Uterus (tissue), 4 donors: ENCODE measurements around the gene PARP6. TPM values are rescaled to one million over a fixed set of nuclear protein-coding genes. Genes with fewer than 3 reads are reported as not detected.
A peak's percentile ranks its signal among the peaks of the same experiment; 100 is the strongest.

Experiments used
- DNase-seq, 2 donors: peaks; one replicate each; pipeline ENCODE4 v3.0.0-alpha.2; 2019 to 2020
- H3K27ac ChIP-seq, 2 donors: fragments of 200-600 bp; sonication (generic); 1 replicate in 1 of 2; 2 replicates in 1 of 2; pipeline ENCODE4 v1.5.1; 2016 to 2018
- H3K27me3 ChIP-seq, 2 donors: fragments of 200-600 bp; sonication (generic); one replicate each; pipeline ENCODE4 v1.5.1; 2018 to 2019; ENCODE audit warnings: control low read depth in 1 of 2
- H3K36me3 ChIP-seq, 2 donors: fragments of 200-600 bp; sonication (generic); one replicate each; pipeline ENCODE4 v1.5.1; 2019; ENCODE audit warnings: control low read depth in 1 of 2
- H3K4me1 ChIP-seq, 2 donors: fragments of 200-600 bp; sonication (generic); one replicate each; pipeline ENCODE4 v1.5.1; 2018 to 2019; ENCODE audit warnings: control low read depth in 1 of 2
- H3K4me3 ChIP-seq, 2 donors: fragments of 200-600 bp; sonication (generic); 1 replicate in 1 of 2; 2 replicates in 1 of 2; pipeline ENCODE4 v1.5.1; 2018 to 2019; ENCODE audit warnings: mild to moderate bottlenecking in 1 of 2
- H3K9me3 ChIP-seq, 2 donors: fragments of 200-600 bp; sonication (generic); one replicate each; pipeline ENCODE4 v1.5.1; 2019; ENCODE audit warnings: control low read depth in 1 of 2
- POLR2A ChIP-seq, 2 donors: fragments of 450-650 bp; IDR thresholded peaks; one replicate each; pipeline ENCODE4 v1.6.1; 2016; ENCODE audit warnings: antibody characterized with exemption in 2 of 2, mild to moderate bottlenecking in 1 of 2, moderate library complexity in 1 of 2
- intact Hi-C: fragments of 100-400 bp; cut with DNase I; formaldehyde crosslinking; loops from one replicate; pipeline ENCODE4 v1.15.1; 2023; ENCODE audit warnings: low total_unique reads
- total RNA-seq, 4 donors: library from RNA; depleted of rRNA in 3 of 4; stranded (reverse); fragments of >200 nt in 3 of 4; gene quantifications; one replicate each; pipeline versions ENCODE4 v1.1.0 to v1.2.4, GENCODE V29; 2014 to 2023
- TF ChIP-seq, protein P1 (sequence below), 4 experiments: fragments of 200-600 bp in 2 of 4; fragments of 450-650 bp in 2 of 4; sonication (generic) in 2 of 4; IDR thresholded peaks; one replicate each; pipeline ENCODE4 v1.5.1; 2016 to 2019; ENCODE audit warnings: antibody characterized with exemption in 4 of 4, mild to moderate bottlenecking in 2 of 4, moderate library complexity in 1 of 4
- donor health status: DM: yes; HTN: yes; CAD: no.

The PARP6 gene
- total RNA-seq, 4 donors from 2014 or later, result 32.1 to 111 (median 55.6) TPM

DNA sequence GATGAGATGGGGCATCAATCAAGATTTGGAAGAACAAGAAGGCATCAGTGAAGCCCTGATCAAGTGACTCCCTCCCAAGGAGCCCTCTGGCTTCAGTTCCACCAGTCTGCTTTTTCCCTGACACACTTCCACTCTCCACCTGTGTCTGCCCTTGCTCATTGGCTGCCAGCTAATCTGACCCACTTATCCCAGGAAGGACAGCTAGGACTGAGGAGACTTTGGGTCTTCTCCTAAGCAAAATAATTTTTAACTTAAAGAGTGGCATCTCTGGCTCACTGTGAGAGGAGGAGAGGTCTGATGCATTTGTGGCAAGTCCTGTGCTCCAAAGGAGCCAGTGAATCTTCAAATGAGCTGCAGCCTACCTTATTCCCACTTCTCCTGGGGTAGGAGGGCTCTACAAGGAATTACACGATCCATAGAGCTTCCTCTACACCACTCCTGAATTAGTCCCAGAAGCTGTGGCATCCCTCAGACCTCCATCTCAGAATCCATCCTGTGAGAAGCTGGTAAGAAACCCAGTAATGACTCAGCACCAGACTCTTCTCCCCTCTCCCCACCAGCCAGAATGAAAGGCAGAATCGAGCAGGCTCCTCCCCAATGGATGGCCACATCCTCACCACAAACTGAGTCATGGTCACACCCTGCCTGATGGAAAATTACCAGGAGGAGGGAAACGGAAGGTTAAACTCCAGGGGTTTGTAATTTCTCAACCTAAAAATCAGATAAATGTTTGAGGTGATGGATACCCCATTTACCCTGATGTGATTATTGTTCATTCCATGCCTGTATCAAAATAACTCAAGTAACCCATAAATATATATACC, 35.1 kb downstream of the PARP6 start:
- no peak overlapping the region for H3K4me3 ChIP-seq
- intact Hi-C loops, result no loop called here
- DNase-seq, result peak; percentile 57 to 63

DNA sequence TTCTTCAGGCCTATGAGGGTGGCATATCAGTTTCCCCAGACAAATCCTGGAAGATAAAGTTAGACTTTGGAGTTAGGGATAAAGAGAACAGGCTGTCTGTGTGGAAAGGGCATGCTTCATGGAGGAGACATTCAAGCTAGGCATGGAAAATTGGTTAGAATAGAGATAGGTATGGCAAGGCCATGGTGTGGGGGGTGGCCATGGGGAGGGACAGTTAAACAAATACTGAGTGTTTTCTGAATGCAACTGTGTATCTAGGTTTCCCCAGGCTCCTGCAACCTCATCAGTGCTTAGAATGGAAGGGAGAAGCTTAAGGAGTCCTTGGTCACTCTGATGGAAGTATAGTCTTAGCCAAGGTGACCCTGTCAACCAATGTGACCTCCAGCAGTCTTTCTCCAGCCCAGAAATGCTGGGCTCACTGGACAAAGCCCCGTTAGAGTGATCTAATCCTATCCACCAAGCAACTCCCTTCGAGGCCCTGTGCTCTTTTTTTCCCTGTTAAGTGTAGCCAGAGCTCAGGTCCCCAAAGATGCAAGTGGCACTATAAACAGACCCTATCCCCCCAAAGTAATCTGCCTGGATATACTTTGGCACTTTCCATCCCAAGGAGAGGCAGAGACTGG, 35.9 kb downstream of the PARP6 start:
- intact Hi-C loops, result no loop called here
- TF ChIP-seq POLR2A (IDR thresholded peaks at IDR 0.05), result no peak
- TF ChIP-seq, protein P1, sequence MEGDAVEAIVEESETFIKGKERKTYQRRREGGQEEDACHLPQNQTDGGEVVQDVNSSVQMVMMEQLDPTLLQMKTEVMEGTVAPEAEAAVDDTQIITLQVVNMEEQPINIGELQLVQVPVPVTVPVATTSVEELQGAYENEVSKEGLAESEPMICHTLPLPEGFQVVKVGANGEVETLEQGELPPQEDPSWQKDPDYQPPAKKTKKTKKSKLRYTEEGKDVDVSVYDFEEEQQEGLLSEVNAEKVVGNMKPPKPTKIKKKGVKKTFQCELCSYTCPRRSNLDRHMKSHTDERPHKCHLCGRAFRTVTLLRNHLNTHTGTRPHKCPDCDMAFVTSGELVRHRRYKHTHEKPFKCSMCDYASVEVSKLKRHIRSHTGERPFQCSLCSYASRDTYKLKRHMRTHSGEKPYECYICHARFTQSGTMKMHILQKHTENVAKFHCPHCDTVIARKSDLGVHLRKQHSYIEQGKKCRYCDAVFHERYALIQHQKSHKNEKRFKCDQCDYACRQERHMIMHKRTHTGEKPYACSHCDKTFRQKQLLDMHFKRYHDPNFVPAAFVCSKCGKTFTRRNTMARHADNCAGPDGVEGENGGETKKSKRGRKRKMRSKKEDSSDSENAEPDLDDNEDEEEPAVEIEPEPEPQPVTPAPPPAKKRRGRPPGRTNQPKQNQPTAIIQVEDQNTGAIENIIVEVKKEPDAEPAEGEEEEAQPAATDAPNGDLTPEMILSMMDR (IDR thresholded peaks at IDR 0.05), result no peak
- peak overlapping the region in 1 of 2 donors; percentile 64 for H3K27ac ChIP-seq
- no peaks in the 10 kb centered on the region for H3K4me1 ChIP-seq
- no peaks in the 10 kb centered on the region for H3K9me3 ChIP-seq
- no peak for DNase-seq
- no peaks in the 10 kb centered on the region for H3K27me3 ChIP-seq
- no peaks in the 10 kb centered on the region for H3K36me3 ChIP-seq
- no peak overlapping the region for H3K4me3 ChIP-seq

More for the DNA sequence above, 35.1 kb downstream of the PARP6 start:
- Histone ChIP-seq H3K27ac (peak overlapping the region; percentile 18 to 64), H3K4me1 (no peaks in the 10 kb centered on the region), H3K9me3 (no peaks in the 10 kb centered on the region), H3K36me3 (no peaks in the 10 kb centered on the region), H3K27me3 (no peaks in the 10 kb centered on the region)
- TF ChIP-seq, protein P1 (IDR thresholded peaks at IDR 0.05), result no peak
- TF ChIP-seq POLR2A (IDR thresholded peaks at IDR 0.05), result no peak

DNA sequence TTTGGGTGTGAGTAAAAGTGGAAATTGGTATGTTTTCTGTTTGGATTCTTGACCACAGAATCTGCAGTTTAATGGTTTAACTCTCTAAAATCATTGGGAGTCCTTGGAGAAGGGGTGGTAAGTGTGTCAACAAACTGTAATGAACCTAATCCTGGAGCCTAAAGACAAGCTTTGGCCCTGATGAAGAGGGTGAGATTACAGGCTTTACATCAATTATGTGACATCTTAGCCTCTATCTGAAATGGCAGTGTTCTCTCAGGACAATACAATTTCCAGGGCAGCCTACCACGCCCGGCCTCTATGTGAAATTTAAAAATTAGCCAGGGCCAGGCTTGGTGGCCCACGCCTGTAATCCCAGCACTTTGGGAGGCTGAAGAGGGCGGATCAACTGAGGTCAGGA, 37.1 kb downstream of the PARP6 start:
- Histone ChIP-seq H3K4me3 (no peak overlapping the region), H3K4me1 (no peaks in the 10 kb centered on the region), H3K9me3 (no peaks in the 10 kb centered on the region), H3K36me3 (no peaks in the 10 kb centered on the region), H3K27me3 (no peaks in the 10 kb centered on the region), H3K27ac (no peak overlapping the region)
- TF ChIP-seq POLR2A (IDR thresholded peaks at IDR 0.05), result no peak
- TF ChIP-seq, protein P1 (IDR thresholded peaks at IDR 0.05), result no peak
- intact Hi-C loops, result no loop called here
- DNase-seq, result no peak

DNA sequence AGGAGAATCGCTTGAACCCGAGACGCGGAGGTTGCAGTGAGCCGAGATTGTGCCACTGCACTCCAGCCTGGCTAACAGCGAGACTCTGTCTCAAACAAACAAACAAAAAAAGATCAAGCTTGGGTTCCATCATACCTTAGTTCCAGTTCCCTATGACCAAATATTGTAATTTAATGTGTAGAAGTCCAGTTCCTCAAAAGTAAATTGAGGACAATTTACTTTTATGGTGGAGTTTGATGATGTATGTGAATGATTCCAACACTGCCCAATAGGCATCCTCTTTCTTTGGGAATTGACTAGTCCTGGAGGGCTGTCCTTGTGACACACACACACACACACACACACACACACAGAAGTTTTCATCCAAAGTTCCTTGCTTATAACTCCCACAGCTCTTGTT, 38.6 kb downstream of the PARP6 start:
- no peaks in the 10 kb centered on the region for H3K36me3 ChIP-seq
- no peak for DNase-seq

More for the DNA sequence above, 38.6 kb downstream of the PARP6 start:
- intact Hi-C loops, result no loop called here
- no peaks in the 10 kb centered on the region for H3K9me3 ChIP-seq
- H3K27me3 ChIP-seq, result no peaks in the 10 kb centered on the region
- no peak for TF ChIP-seq POLR2A (IDR thresholded peaks at IDR 0.05)
- TF ChIP-seq, protein P1 (IDR thresholded peaks at IDR 0.05), result no peak
- H3K4me1 ChIP-seq, result peaks cover 0 to 3% of the 10 kb centered on the region in 2 donors
- no peak overlapping the region for H3K4me3 ChIP-seq
- H3K27ac ChIP-seq, result no peak overlapping the region
